HG02870 (cell line): ENCODE data around the gene NSD2.

ENCODE experiments used
- ATAC-seq: cut with Tn5 transposase; IDR thresholded peaks from one replicate; pipeline ENCODE4 v1.9.1; 2021; ENCODE audit warnings: mild to moderate bottlenecking, moderate library complexity; ENCODE audit not compliant: unreplicated experiment

NSD2 gene

GRCh38 chr4:1967512-1968149 is 96.4 kb downstream of the NSD2 start:
- no peak for ATAC-seq

GRCh38 chr4:1968686-1969295 is 97.6 kb downstream of the NSD2 start:
- ATAC-seq, result no peak

- ATAC-seq, result no peak
Measured at GRCh38 chr4:1969928-1970723, 98.9 kb downstream of the NSD2 start.

- no peak for ATAC-seq
Measured at GRCh38 chr4:1970926-1971325, 99.7 kb downstream of the NSD2 start.

GRCh38 chr4:1971456-1972200 is 100.4 kb downstream of the NSD2 start:
- no peak for ATAC-seq

- no peak for ATAC-seq
Measured at GRCh38 chr4:1972414-1972813, 101.2 kb downstream of the NSD2 start.

- ATAC-seq, result no peak
Measured at GRCh38 chr4:1973218-1973617, 102.0 kb downstream of the NSD2 start.

- no peak for ATAC-seq
Measured at GRCh38 chr4:1973661-1974060, 102.5 kb downstream of the NSD2 start.

GRCh38 chr4:1974840-1975239 is 103.6 kb downstream of the NSD2 start:
- ATAC-seq, result no peak

- ATAC-seq, result no peak
Measured at GRCh38 chr4:1975391-1975801, 104.2 kb downstream of the NSD2 start.

GRCh38 chr4:1975880-1976279 is 104.7 kb downstream of the NSD2 start:
- no peak for ATAC-seq

- no peak for ATAC-seq
Measured at GRCh38 chr4:1976416-1977352, 105.5 kb downstream of the NSD2 start.

- no peak for ATAC-seq
Measured at GRCh38 chr4:1978226-1978625, 107.0 kb downstream of the NSD2 start.

GRCh38 chr4:1978741-1979476 is 107.7 kb downstream of the NSD2 start:
- ATAC-seq, result no peak

- no peak for ATAC-seq
Measured at GRCh38 chr4:1979477-1980196, 108.4 kb downstream of the NSD2 start.

- ATAC-seq, result no peak
Measured at GRCh38 chr4:1980561-1981041, 109.4 kb downstream of the NSD2 start.

- ATAC-seq, result no peak
Measured at GRCh38 chr4:1981251-1982058, 110.3 kb downstream of the NSD2 start.
